Ovary (tissue), 9 donors: Measurements from ENCODE around the gene UNC13C. TPM values are rescaled to one million over a fixed set of nuclear protein-coding genes. Genes with fewer than 3 reads are reported as not detected.

Source experiments
- DNase-seq, 5 donors: peaks; one replicate each; pipeline ENCODE4 v3.0.0-alpha.2; 2019 to 2020
- H3K27ac ChIP-seq, 2 donors: fragments of 200-600 bp; one replicate each; pipeline versions ENCODE4 v1.5.1 to v1.8.0; 2019 to 2022
- H3K27me3 ChIP-seq: fragments of 200-600 bp; one replicate; pipeline ENCODE4 v1.8.0; 2022
- H3K36me3 ChIP-seq: fragments of 200-600 bp; sonication (generic); one replicate; pipeline ENCODE4 v1.5.1; 2019
- H3K4me1 ChIP-seq: one replicate; pipeline ENCODE4 v1.8.1; 2013; ENCODE audit warnings: mild to moderate bottlenecking, moderate library complexity; ENCODE audit not compliant: insufficient read depth
- H3K4me3 ChIP-seq: fragments of 200-600 bp; sonication (generic); one replicate; pipeline ENCODE4 v1.5.1; 2017
- H3K9me3 ChIP-seq, 2 donors: fragments of 200-600 bp in 1 of 2; sonication (generic) in 1 of 2; one replicate each; pipeline versions ENCODE4 v1.5.1 to v1.8.1; 2013 to 2019; ENCODE audit warnings: mild to moderate bottlenecking in 1 of 2, moderate library complexity in 1 of 2
- CTCF ChIP-seq, 3 donors: fragments of 450-650 bp in 2 of 3; fragments of 200-600 bp in 1 of 3; IDR thresholded peaks; one replicate each; pipeline versions ENCODE4 v1.5.1 to v1.8.0; 2016 to 2022; ENCODE audit warnings: antibody characterized with exemption in 3 of 3, mild to moderate bottlenecking in 1 of 3
- EP300 ChIP-seq: sonication (generic); formaldehyde crosslinking; IDR thresholded peaks from one replicate; pipeline ENCODE4 v1.6.1; 2017; ENCODE audit warnings: antibody characterized with exemption
- POLR2A ChIP-seq: fragments of 450-650 bp; IDR thresholded peaks from one replicate; pipeline ENCODE4 v1.6.1; 2017; ENCODE audit warnings: antibody characterized with exemption, mild to moderate bottlenecking, moderate library complexity
- WGBS, 3 donors: extraction: QIAGEN DNeasy Blood & Tissue Kit in 1 of 3; methylation state at CpG; one replicate each; pipeline versions ENCODE4 v1.1.5 to v1.1.7; 2013 to 2017; 5-methylcytosine and 5-hydroxymethylcytosine counted together
- intact Hi-C, 4 donors: fragments of 100-400 bp; cut with DNase I; formaldehyde crosslinking; loops; one replicate each; pipeline versions ENCODE4 v1.11.0 to v1.15.1; 2022 to 2023
- polyA plus RNA-seq, 2 donors: library from polyadenylated mRNA; stranded (reverse); fragments of 200-250 nt in 1 of 2; fragments of 350-450 nt in 1 of 2; fragmentation: Illumina TruSeq in 1 of 2; extraction: RNeasy Lipid Tissue Mini Kit (QIAGEN cat#74804) in 1 of 2; gene quantifications; one replicate each; pipeline ENCODE4 v1.2.3, GENCODE V29; 2013 to 2014
- total RNA-seq, 7 donors: library from RNA; depleted of rRNA in 2 of 7; stranded (reverse); fragments of >200 nt in 2 of 7; fragmentation: NEBNext Ultra II Directional in 3 of 7; extraction: Animal tissue kit (Norgen Biotek cat#: 25700) in 3 of 7; gene quantifications; one replicate each; pipeline versions ENCODE4 v1.1.0 to v1.2.4, GENCODE V29; 2016 to 2023
- donor health status: DM: no; HTN: no; CAD: no; lungs with moderate emphysema.
- donor health status: DM: no; HTN: no; CAD: no.
- donor health status: Bipolar disorder and iron deficiency.
- donor health status: DM: yes; HTN: yes; CAD: no.
- donor health status: DM: no; HTN: no; CAD: no.
- donor health status: DM: yes; HTN: yes; CAD: no.

The UNC13C gene
- total and polyA plus RNA-seq, 9 donors = 0.05 to 2.1 (median 1.3) TPM

GRCh38 chr15:54017959-54018358, 39.7 kb downstream of the UNC13C start:
- WGBS, 3 donors = 54 to 63% (median 58%) methylated on average over 3 of the region's 3 CpGs

GRCh38 chr15:54026258-54026657, 48.0 kb downstream of the UNC13C start:
- Histone ChIP-seq H3K9me3 (no peaks in the 10 kb centered on the region), H3K27me3 (no peaks in the 10 kb centered on the region), H3K27ac (no peak overlapping the region), H3K4me3 (no peak overlapping the region), H3K4me1 (no peaks in the 10 kb centered on the region), H3K36me3 (no peaks in the 10 kb centered on the region)
- TF ChIP-seq EP300 (no peak), CTCF (IDR thresholded peaks at IDR 0.05) (no peak), POLR2A (no peak)
- no peak for DNase-seq
- intact Hi-C loops = no loop called here
- 75 to 88% (median 76%) methylated on average over 3 of the region's 3 CpGs for WGBS, 3 donors

More at GRCh38 chr15:54017959-54018358, 39.7 kb downstream of the UNC13C start:
- TF ChIP-seq POLR2A = no peak
- no peak overlapping the region for H3K4me3 ChIP-seq
- no peaks in the 10 kb centered on the region for H3K9me3 ChIP-seq
- H3K4me1 ChIP-seq = no peaks in the 10 kb centered on the region
- no peak overlapping the region for H3K27ac ChIP-seq
- H3K36me3 ChIP-seq = no peaks in the 10 kb centered on the region
- DNase-seq = no peak
- H3K27me3 ChIP-seq = no peaks in the 10 kb centered on the region
- intact Hi-C loops = no loop called here

GRCh38 chr15:54026891-54027290, 48.6 kb downstream of the UNC13C start:
- Histone ChIP-seq H3K9me3 (no peaks in the 10 kb centered on the region), H3K4me3 (no peak overlapping the region), H3K4me1 (no peaks in the 10 kb centered on the region), H3K27ac (no peak overlapping the region), H3K36me3 (no peaks in the 10 kb centered on the region), H3K27me3 (no peaks in the 10 kb centered on the region)
- TF ChIP-seq POLR2A (no peak), CTCF (IDR thresholded peaks at IDR 0.05) (no peak), EP300 (no peak)
- no peak for DNase-seq
- WGBS, 3 donors = 53 to 65% (median 56%) methylated on average over 2 of the region's 2 CpGs
- intact Hi-C loops = no loop called here

- H3K27ac ChIP-seq = no peak overlapping the region
- no peaks in the 10 kb centered on the region for H3K9me3 ChIP-seq
- H3K27me3 ChIP-seq = no peaks in the 10 kb centered on the region
- no peak overlapping the region for H3K4me3 ChIP-seq
- H3K36me3 ChIP-seq = no peaks in the 10 kb centered on the region
- TF ChIP-seq EP300 = no peak
- no peak for TF ChIP-seq CTCF (IDR thresholded peaks at IDR 0.05)
- TF ChIP-seq POLR2A = no peak
- WGBS, 3 donors = 71 to 80% (median 77%) methylated on average over 3 of the region's 3 CpGs
- intact Hi-C loops = no loop called here
- no peak for DNase-seq
- no peaks in the 10 kb centered on the region for H3K4me1 ChIP-seq
These were observed 50.8 kb downstream of the UNC13C start for GRCh38 chr15:54029081-54029480.

- Histone ChIP-seq H3K9me3 (no peaks in the 10 kb centered on the region), H3K4me1 (no peaks in the 10 kb centered on the region), H3K36me3 (no peaks in the 10 kb centered on the region), H3K4me3 (no peak overlapping the region), H3K27ac (no peak overlapping the region), H3K27me3 (no peaks in the 10 kb centered on the region)
- TF ChIP-seq CTCF (IDR thresholded peaks at IDR 0.05) (no peak), EP300 (no peak), POLR2A (no peak)
- WGBS, 3 donors = 86 to 90% (median 88%) methylated on average over 4 of the region's 4 CpGs
- DNase-seq = no peak
- intact Hi-C loops = no loop called here
These were observed 53.8 kb downstream of the UNC13C start for GRCh38 chr15:54032066-54032465.
